ENCODE results near the gene GUCA1A.

GUCA1A gene

DNA sequence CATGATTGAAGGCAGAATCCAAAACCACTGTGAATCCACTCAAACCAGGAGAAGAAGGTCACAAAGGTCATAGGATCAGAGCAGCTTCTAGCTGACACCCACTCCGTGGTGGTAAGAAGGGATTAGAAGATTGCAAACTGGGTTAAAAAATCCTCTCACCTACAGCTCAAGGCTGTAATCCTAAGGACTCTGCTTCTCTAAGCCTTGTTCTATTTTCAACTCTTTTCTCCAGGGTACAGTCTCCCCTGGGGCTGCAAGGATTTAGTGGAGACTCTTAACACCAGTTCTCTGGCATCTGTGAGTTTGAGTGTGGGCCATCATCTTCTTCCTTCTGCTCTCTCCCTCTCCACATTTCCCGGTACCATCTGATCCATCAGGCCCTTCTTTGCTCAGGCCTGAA lies at the start of gene GUCA1A:
TSS of gene GUCA1A (plus strand) at position 264 of the 400 bp plus-strand sequence. CDS start 250 bp downstream, outside the sequence.
- DNase-seq: no peak

DNA sequence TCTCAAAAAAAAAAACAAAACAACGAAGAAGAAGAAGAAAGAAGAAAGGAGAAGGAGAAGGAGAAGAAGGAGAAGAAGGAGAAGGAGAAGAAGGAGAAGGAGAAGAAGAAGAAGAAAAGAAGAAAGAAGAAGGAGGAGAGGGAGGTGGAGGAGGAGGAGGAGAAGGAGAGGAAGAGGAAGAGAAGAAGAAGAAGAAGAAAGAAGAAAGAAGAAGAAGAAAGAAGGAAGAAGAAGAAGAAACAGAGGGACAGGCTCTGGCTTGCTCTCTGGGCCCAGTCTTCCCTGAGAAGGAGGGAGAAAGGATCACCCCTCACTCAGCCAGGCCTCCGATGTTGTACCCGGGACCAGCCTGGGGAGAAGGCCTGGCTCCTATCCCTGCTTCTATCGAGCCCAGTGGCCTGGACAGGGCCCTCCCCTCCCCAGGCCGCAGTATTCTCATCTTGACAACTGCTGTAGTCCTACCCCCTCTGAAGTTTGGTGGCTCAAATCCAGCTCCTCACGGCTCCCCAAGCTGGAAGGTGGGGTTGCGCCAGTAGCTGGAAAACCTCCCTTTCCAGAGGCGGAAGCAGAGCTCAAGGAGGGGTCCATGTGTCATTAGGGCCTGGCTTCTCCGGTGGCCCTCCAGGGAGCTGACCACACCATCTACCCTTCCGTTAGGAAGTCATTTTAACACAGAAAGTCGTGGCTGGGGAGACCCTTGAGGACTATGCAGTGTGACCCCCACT lies 49.6 kb upstream of the GUCA1A start:
- DNase-seq: no peak

DNA sequence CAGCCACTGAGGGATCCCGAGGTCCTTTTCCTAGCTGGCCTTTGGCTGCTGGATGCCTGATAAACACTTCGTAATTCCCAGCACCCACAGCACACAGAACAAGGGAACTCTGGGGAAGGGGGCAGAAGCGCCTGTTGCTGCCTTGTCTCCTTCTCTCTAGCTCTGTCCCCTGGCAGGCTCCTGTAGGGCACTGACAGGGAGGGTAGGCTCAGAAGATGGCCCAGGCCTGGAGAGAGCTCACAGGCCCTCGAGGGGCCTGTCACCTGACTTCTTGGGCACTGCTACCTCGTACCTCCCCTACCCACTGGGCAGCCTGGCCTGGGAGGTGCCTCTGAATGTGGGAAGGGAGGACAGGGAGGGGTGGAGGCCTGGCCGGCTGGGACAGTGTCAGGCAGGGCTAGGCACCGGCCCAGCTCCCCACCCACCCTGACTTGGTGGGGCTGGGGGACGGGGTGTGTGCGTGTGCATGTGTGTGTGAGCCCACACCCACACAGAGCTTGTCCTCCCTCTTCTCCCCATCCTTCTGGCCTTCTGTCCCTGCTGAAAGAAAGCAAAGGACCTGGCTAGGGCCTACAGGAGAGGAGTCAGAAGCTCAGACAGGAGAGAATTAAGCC lies 48.8 kb upstream of the GUCA1A start:
- DNase-seq: no peak

DNA sequence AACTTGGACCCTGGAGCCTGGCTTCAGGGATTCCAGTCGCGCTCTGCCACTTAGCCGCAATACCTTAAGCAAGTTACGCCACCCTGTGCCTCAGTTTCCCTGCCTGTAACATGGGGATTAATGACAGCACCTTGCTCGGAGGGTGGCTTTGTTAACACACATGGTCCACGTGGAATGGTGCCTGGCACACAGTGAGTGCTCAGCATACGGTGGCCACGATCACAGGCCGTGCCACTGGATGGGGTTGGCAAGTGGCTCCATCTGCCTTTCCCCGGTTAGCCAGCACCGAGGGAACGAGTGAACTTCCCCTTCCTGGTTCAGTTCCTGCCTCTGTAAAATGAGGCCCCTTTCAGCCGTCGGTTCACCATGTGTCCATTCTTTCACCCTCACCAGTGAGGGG lies 47.9 kb upstream of the GUCA1A start:
- DNase-seq: no peak

DNA sequence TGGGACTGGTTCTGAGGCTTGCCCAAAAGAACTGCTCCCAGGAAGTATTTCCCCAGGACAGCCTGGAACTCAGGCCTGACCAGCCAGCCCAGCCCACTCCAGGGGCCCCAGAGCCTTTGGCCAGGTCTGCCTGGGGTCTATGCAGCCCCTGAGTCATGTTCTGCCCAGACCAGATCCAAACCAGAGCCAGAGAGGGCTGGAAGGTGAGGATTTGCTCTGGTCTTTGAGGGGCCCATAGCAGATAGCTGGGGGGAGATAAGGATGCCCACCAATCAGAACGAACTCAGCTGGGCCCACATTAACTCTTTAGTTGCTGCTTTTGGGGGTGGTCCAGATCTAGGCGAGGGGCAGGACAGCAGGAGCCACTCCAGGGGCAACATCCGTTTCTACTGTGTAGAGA lies 47.5 kb upstream of the GUCA1A start:
- DNase-seq: no peak

DNA sequence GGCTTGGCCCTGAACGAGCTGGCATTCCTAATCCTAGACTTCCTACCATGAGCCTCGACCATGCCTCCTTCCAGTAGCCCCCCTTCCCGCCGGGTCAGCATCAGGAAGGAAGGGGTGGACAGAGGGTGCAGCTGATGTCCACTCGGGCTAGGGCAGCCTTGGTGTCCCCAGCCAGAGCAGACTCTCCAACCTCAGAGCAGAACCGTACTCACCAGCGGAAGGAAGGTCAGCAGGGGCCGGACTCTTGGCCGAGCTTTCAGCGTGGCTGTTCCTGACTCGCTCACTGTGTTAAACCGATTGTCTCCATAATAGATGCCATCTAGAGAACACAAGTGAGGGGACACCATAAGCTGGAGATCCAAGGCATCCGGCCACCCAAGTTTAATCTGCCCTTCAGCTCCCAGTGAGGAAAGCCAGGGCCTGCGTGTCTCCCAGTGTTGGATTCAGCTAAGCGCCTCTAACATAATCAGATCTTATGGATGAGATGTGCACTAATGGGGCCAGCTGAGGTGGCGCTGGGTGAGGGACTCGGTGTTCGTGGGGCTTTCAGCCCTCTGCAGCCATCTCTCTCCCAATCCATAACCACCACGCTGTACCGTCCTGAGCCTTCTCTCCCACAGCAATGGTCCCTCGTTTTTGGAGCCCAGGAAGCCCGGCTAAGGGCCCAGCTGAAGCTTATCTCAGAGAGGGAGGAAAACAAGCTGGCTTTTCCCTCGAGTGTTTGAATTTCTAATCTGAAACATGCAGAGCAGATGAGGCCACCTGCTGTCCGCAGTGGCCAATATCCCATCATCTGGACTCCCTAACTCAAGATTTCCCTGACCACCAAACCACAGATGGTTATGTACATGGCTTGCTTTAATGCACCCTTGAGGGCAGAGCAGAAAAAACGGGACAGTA lies 44.5 kb upstream of the GUCA1A start:
- no peak for DNase-seq

DNA sequence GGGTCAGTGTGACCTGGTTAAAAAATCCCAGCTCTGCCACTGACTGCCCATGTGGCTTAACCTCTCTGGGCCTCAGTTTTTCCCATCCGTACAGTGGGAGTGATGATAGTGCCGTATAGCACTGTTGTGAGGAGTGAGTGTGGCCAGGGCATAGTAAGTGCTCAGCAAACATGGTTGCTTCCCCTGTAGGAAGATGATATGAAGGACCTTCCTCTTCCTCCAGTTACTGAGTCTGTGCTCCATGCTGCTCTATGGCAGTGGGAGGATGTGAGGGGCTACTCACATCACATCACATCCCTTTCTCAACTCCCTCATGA lies 43.8 kb upstream of the GUCA1A start:
- DNase-seq: no peak

DNA sequence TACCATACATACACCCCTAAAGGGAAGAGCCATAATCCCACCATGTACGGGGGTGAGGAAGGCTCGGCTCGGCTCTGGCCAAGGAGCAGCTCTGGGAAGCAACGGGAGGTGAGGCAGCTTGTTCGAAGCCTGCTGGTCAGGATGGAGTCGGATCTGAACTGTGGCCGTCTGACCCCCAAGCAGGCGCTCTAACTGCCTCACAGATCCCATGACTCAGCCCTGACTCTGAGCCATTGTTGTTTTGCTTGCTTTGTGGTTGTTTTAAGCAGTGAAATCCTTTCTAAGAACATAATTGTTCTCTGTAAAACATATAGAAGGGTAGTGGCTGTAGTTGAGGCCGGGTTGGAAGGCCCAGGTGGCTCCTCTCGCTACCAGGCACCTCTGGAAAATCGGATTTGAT lies 41.6 kb upstream of the GUCA1A start:
- DNase-seq: no peak

DNA sequence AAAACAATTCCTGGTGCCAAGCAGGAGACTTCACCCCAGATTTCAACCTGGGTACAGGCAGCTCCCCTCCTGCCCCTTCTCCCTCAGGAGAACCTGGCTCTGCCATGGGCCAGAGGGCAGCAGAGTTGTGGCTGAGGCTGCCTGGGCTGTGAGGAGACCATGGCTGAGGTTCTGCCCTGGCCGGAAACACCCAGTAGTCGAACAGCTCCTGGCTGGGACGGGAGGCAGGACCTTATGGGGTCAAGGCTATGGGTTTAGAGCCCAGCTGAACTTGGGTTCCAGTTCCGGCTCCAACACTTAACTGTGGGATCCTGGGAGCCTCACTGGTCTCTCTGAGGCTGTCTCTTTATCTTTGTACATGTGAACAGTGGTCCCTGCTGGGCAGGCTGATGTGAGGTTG lies 39.2 kb upstream of the GUCA1A start:
- no peak for DNase-seq

DNA sequence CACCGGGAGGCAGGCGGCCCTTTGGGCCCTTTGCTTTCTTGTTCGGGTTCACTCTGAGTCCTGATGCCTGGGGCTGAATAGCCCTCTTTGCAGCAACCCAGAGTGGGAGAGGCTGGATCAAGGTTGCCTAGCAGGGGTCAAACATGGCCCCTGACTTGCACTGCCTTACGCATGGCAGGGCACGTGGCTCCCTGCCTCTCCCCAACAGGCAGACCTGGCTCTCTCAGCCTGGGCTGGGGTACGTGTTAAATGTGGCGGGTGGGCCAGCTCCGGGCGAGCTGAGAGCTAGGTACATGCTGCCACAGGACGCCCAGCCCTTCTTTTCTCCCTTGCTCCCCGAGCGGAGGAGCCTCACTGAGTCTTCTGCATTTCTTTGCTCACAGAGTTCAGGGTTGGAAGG lies 38.0 kb upstream of the GUCA1A start:
- no peak for DNase-seq

DNA sequence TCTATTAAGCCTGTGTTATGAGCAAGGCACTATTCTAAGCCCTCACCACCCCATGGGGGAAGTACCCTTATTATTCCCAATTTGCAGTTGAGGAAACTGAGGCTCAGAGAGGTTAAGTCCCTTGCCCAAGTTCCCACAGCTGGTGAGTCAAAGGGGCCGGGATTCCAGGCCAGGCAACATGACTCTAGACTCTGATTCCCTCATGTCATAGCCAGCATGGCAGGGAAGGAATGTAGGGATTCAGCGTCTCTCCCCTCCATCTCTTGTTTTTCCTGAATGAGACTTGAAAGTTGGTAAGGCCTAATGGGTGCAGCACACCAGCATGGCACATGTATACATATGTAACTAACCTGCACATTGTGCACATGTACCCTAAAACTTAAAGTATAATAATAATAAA lies 37.4 kb upstream of the GUCA1A start:
- no peak for DNase-seq

DNA sequence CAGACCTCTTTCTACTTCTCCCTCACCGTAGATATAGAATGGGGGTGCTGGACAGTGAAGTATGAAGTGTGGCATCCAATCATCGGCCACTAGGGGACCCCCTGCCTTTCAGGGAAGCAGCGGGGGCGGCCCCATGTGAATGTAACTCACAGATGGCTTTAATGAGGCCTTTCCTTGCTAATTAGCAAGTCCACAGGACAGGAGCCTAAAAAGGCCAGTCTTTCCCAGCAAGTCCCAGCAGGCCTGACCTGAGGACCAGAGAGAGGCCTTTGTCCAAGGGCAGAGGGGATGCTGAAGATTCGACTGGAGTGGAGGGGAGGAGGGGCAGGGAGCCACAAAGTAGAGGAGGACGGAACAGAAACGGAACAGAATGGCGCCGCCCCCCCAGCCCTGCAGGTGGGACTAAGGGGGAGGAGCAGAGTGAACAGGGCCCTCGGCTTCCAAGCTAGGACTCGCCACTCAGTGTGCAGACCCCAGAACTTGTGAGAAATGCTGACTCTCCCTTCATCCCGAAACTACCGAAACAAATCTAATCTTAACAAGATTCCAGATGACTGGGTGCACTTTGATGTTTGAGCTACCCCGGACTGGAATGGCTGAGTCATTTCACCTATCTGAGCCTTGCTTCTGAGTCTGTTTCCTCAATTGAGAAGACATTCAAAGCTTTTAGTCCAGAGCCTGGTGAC lies 36.5 kb upstream of the GUCA1A start:
- DNase-seq: no peak

DNA sequence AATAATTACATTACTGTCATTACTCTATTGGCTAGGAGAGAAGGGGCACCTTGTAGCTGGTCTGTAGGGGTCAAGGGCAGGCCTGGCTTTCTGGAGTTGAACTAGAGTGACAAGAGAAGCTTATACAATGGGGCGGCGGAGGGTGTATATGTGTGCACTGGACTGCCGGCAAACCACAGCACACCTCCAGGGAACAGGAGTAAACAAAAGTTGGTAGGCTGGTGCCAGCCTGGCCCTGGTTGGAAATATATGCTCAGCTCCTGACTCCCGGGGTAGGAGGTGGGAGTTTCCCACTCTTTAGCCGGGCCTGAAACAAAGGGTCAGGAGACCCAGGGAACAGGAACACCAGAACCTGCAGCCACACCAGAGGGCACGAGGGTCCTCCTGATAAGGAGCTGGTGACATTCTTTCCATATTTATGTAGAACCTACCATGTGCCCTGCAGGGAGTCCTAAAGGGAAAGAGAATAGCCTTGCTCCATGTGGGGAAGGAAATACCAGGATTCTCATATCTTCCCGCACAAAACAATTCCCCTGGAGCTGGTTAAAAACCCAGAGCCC lies 35.9 kb upstream of the GUCA1A start:
- no peak for DNase-seq

DNA sequence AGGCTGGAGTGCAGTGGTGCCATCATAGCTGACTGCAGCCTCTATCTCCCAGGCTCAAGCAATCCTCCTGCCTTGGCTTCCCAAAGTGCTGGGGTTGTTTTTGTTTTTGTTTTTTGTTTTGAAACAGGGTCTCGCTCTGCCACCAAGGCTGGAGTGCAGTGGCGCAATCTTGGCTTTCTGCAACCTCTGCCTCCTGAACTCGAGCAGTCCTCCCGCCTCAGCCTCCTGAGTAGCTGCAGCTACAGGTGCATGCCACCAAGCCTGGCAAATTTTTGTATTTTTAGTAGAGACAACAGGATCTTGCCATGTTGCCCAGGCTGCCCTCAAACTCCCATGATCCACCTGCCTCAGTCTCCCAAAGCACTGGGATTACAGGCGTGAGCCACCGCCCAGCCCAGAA lies 35.0 kb upstream of the GUCA1A start:
- no peak for DNase-seq

DNA sequence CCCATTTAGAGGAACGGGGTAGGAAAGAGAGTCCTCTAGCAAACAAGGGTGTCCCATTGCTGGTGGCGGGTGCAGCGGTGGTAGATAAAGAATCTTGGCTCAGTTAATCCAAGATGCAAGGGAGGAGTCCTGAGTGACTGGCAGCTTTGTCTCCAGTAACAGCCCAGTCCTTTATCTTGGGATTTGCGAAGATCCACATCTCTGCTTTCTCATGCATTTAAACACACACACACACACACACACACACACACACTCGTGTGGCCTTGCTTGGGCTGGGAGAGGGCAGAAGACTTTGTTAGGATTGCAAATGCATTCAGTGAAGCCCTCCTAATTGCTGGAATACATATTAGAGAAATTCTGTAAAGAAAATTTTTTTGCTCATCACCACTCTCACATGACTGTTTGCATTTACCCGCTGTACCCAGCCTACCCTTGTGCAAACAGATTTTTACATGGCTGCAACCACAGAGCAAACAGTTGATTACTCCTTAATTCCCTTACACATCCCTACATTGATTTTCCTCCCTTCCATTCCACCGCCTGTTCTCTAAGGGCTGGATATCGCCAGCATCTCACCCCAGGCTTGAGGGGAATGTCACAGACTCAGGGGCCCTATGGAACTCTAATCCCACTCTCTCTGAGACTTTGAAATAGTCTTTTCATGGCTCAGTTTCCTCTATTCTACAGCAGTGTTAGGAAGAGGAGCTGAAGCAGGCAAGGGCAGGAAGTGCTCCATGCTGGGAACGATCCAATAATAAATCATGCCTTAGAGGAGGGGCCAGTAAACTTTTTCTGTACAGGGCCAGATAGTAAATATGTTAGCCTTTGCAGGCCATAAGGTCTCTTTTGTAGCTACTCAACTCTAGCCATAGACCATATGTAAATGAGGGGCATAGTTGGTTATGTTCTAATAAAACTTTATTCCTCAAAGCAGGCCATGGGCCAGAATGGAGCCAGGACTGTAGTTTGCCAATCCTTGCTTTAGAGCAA lies 34.2 kb upstream of the GUCA1A start:
- peak; percentile 66 for DNase-seq

DNA sequence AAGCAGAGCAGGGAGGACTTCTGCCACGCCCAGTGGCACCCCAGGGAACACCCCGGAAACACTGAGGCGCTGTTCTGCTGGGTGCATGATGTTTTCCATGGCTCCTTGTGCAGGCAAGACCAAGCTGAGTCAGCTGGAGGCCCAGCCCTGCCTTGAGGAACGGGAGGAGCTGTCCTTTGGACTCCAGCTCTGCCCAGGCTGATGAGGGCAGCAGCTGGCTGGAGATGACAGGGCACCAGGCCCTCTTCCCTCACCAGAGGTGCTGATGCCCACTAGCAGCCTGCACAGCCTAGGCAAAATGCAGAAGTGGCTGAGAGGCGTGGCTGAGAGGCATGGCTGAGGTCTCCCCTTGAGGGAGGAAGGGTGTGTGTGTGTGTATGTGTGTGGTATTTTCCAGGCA lies 33.1 kb upstream of the GUCA1A start:
- no peak for DNase-seq

DNA sequence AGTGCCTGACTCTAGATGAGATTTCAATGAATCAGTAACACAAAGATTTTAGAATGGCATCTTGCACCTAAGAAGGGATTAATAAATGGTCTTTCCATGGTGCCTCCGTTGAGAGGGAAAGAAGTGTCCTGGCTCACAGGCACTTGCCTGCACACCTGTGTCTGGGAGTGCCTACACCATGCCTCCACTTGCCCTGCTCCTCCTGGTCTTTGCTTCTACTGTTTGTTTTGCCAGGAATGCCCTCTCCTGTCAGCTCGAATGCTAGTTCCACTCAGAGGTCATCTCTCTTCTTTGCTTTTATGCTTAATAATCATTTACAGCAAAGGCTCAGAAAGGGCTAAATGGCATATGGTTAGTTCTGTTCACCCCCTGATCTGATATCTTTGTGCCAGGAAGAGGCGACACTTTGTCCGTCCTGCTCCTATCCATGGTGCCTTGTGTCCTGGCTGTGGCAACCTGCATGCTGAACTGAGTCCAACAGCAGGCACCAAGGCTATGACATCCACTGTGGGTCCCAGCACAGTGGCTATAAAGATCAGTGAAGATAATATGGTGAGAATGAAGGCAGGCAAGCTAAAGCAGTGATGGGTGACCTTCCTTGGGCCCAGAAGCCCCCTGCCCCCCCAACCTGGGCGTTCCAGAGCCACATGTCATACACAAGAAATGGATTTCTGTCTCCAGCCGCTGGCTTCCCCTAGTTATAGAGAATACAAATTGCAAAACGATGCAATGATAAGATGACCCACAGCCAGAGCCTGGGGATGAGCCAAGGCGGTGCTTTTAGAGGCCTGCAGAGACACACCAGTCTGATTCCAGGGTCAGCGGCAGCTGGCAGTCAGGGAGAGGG lies 32.2 kb upstream of the GUCA1A start:
- DNase-seq: no peak

DNA sequence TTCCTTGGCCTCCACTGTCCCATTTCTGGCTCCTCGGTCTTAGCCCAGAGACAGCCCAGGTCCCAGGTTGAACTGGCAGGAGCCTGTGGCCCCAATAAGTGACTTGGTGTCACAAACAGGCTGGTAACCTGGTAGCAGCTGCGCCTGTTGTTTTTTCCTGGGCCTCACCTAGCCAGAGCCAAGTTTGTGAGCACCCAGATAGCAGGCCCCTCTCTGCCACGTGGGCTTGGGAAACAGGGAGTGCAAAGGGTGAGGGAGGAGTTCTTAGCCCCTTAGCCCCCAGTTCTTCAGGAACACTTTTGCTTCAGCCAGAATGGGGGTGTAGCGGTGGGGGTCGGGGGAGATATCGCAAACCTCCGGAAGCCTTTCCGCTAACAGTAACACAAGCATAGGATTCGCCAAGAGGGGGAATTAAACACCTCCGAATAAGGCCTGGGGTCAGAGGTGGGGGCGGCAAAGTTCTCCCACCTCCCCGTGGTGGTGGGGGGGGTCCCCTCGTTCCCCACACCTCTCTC lies 31.5 kb upstream of the GUCA1A start:
- peak; percentile 46 for DNase-seq

DNA sequence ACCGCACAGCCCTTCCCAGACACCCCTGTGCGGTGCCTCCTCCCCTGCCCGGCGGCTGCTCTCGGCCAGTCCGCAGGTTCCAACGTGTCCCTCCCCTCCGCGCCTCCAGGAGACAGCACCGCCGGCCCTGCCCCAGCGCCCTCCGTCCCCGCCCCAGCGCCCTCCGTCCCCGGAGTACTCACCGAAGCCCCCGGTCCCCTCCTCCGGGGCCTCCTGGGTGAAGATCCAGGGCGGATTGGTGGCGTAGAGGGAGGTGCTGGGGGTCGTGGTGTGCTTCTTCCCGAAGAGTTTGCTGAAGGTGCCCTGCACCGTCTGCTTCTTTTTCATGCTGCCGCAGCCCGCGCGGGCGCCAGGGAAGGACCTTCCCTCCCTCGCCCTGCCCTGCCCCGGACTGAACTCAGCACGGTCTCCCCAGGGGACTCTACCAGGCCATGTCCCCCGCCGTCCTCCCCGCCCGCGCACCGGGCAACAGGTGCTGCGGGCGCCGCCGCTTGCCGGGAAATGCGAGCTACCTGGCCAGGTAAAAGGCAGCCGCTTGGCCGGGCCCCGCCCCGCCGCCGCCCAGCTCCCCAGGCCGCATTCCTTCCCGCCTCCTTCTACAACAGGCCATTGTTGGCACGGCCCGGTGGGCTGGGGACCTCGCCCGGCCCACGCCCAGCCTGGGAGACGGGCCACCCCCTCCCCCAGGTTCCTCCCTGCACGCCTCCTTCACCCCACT lies 30.9 kb upstream of the GUCA1A start, which contains the start of gene C6orf132:
TSS of gene C6orf132 (minus strand) at position 503 of the 718 bp plus-strand sequence. CDS start at position 327, 176 bp downstream.
- peak; percentile 84 for DNase-seq

DNA sequence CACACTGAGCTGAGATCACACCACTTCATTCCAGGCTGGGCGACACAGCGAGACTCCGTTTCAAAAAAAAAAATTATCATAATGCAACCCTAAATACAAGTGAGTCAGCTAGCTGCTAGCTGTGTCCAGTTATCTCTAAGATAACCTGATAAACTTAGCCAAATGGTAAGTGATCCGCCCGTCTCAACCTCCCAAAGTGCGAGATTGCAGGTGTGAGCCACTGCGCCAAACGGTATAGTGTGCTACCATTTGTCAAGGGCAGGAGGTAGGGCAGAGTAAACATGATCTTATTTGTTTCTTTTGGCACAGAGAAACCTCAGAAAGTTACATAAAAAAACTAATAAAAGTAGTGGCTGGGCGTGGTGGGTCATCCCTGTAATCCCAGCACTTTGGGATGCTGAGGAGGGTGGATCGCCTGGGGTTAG lies 26.0 kb upstream of the GUCA1A start:
- peak; percentile 25 for DNase-seq
